ENCODE results near the gene IRF2BP2.

DNA sequence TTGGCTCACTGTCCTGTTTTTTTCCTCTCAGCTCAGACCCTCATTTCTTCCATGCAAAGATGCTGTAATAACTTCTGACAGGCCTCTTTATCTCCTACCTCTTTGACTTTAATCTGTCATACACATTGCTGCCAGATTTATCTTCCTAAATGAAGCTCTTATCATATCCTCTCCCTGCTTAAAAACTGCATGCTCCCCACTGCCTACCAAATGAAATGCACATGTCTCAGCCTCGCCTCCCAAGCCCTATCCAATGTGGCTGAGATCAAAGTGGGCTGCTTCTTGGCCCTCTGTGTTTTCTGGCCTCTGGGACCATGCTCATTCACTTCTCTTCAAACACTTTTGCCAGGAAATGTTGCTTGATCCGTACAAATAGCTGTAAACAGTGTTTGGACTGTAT lies 38.3 kb downstream of the IRF2BP2 start:
- no peak for TF ChIP-seq CTCF (IDR thresholded peaks at IDR 0.05; ENCODE audit: insufficient read depth, low read length, poor library complexity, severe bottlenecking)
- TF ChIP-seq EZH2phosphoT487 (conservative IDR thresholded peaks at IDR 0.05; ENCODE audit: low read length): no peak
